DOHH2 (cell line): Measurements from ENCODE around the gene ZNF48.

Source experiments
- EZH2phosphoT487 ChIP-seq: fragments of 200-600 bp; sonication (generic); IDR thresholded peaks from 2 replicates; pipeline ENCODE4 v1.6.1; 2017; ENCODE audit warnings: borderline replicate concordance, mild to moderate bottlenecking, antibody characterized with exemption, low read length, moderate library complexity, mixed read lengths
- TF ChIP-seq, protein P1 (sequence below): fragments of 200-600 bp; sonication (generic); IDR thresholded peaks from one replicate; pipeline ENCODE4 v1.5.1; 2014; ENCODE audit warnings: antibody characterized with exemption, mild to moderate bottlenecking, low read depth, low read length; ENCODE audit not compliant: poor library complexity, severe bottlenecking

DNA sequence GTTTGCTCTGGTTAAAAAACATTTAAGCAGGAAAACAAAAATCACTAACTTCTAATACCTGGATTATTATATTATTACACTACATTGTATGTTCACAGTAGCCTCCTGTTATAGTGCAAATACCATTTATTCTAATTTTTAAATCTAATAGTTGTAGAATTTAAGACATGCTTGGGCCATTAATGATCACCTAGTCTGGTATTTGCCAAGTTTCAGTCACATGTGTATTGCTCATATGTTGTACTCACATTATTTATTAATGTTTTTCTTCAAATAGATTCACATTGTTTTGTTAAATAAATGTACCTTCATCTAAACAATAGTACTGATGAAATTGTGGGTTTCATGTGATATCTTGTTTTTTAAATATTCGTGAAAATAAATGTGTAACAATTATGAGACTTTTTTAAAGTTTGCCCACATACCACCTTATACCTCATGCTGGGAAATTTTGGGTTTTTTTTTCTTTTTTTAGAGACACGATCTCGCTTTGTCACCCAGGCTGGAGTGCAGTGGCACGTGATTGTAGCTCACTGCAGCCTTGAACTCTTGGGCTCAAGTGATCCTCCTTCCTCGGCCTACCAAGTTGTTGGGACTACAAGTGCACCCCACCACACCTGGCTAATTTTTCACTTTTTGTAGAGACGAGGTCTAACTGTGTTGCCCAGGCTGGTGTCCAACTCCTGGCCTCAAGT is 18.0 kb downstream of the ZNF48 start:
- TF ChIP-seq, protein P1, sequence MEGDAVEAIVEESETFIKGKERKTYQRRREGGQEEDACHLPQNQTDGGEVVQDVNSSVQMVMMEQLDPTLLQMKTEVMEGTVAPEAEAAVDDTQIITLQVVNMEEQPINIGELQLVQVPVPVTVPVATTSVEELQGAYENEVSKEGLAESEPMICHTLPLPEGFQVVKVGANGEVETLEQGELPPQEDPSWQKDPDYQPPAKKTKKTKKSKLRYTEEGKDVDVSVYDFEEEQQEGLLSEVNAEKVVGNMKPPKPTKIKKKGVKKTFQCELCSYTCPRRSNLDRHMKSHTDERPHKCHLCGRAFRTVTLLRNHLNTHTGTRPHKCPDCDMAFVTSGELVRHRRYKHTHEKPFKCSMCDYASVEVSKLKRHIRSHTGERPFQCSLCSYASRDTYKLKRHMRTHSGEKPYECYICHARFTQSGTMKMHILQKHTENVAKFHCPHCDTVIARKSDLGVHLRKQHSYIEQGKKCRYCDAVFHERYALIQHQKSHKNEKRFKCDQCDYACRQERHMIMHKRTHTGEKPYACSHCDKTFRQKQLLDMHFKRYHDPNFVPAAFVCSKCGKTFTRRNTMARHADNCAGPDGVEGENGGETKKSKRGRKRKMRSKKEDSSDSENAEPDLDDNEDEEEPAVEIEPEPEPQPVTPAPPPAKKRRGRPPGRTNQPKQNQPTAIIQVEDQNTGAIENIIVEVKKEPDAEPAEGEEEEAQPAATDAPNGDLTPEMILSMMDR = no peak
- no peak for TF ChIP-seq EZH2phosphoT487
